Measurements from ENCODE around the gene MLLT3.

The MLLT3 gene

GRCh38 chr9:20407013-20407412, 215.3 kb downstream of the MLLT3 start:
- DNase-seq: no peak

GRCh38 chr9:20406344-20406743, 216.0 kb downstream of the MLLT3 start:
- DNase-seq: no peak

GRCh38 chr9:20405616-20406015, 216.7 kb downstream of the MLLT3 start:
- no peak for DNase-seq

- DNase-seq: no peak
Observed at GRCh38 chr9:20405078-20405477, 217.2 kb downstream of the MLLT3 start.

GRCh38 chr9:20404192-20404813, 218.0 kb downstream of the MLLT3 start:
- DNase-seq: no peak

- DNase-seq: no peak
Observed at GRCh38 chr9:20403346-20403745, 219.0 kb downstream of the MLLT3 start.

- no peak for DNase-seq
Observed at GRCh38 chr9:20402273-20402875, 219.9 kb downstream of the MLLT3 start.

GRCh38 chr9:20398536-20399338, 223.6 kb downstream of the MLLT3 start:
- no peak for DNase-seq

GRCh38 chr9:20397348-20397747, 225.0 kb downstream of the MLLT3 start:
- no peak for DNase-seq

- no peak for DNase-seq
Observed at GRCh38 chr9:20396509-20396908, 225.8 kb downstream of the MLLT3 start.

- DNase-seq: no peak
Observed at GRCh38 chr9:20395651-20396050, 226.6 kb downstream of the MLLT3 start.

- no peak for DNase-seq
Observed at GRCh38 chr9:20394969-20395368, 227.3 kb downstream of the MLLT3 start.

GRCh38 chr9:20391208-20391607, 231.1 kb downstream of the MLLT3 start:
- no peak for DNase-seq

- DNase-seq: no peak
Observed at GRCh38 chr9:20390400-20390799, 231.9 kb downstream of the MLLT3 start.

GRCh38 chr9:20387062-20387461, 235.2 kb downstream of the MLLT3 start:
- DNase-seq: no peak

- DNase-seq: no peak
Observed at GRCh38 chr9:20384642-20385041, 237.7 kb downstream of the MLLT3 start.

GRCh38 chr9:20382460-20383071, 239.7 kb downstream of the MLLT3 start:
- DNase-seq: no peak

GRCh38 chr9:20380546-20380945, 241.8 kb downstream of the MLLT3 start:
- no peak for DNase-seq

- DNase-seq: no peak
Observed at GRCh38 chr9:20379804-20380225, 242.5 kb downstream of the MLLT3 start.

- no peak for DNase-seq
Observed at GRCh38 chr9:20378851-20379250, 243.4 kb downstream of the MLLT3 start.

- no peak for DNase-seq
Observed at GRCh38 chr9:20377790-20378189, 244.5 kb downstream of the MLLT3 start.

- DNase-seq: no peak
Observed at GRCh38 chr9:20376731-20377375, 245.4 kb downstream of the MLLT3 start.

GRCh38 chr9:20376042-20376441, 246.3 kb downstream of the MLLT3 start:
- no peak for DNase-seq
